Colonic mucosa (tissue), 4 donors: ENCODE measurements around the gene IGLL5. TPM values are rescaled to one million over a fixed set of nuclear protein-coding genes. Genes with fewer than 3 reads are reported as not detected.

Experiments used
- DNase-seq: peaks from one replicate; pipeline ENCODE4 v3.0.0-alpha.2; 2020
- H3K27ac ChIP-seq: fragments of 200-600 bp; one replicate; pipeline ENCODE4 v1.8.0; 2021
- H3K27me3 ChIP-seq: fragments of 200-600 bp; one replicate; pipeline ENCODE4 v1.8.0; 2021
- H3K36me3 ChIP-seq: fragments of 200-600 bp; one replicate; pipeline ENCODE4 v1.8.0; 2021
- H3K4me1 ChIP-seq: fragments of 200-600 bp; one replicate; pipeline ENCODE4 v1.8.0; 2021; ENCODE audit warnings: mild to moderate bottlenecking
- H3K4me3 ChIP-seq: fragments of 200-600 bp; one replicate; pipeline ENCODE4 v1.8.0; 2021
- H3K9ac ChIP-seq, 2 donors: one replicate each; pipeline ENCODE4 v1.7.0; 2013; ENCODE audit warnings: control low read depth in 2 of 2, low read depth in 2 of 2, low read length in 2 of 2
- H3K9me3 ChIP-seq: fragments of 200-600 bp; one replicate; pipeline ENCODE4 v1.8.0; 2021
- CTCF ChIP-seq: fragments of 200-600 bp; IDR thresholded peaks from one replicate; pipeline ENCODE4 v1.8.0; 2022; ENCODE audit warnings: antibody characterized with exemption, mild to moderate bottlenecking
- intact Hi-C: fragments of 100-400 bp; cut with DNase I; formaldehyde crosslinking; loops from one replicate; pipeline ENCODE4 v1.14.1; 2022
- total RNA-seq, 2 donors: library from RNA; stranded (reverse); fragmentation: NEBNext Ultra II Directional in 1 of 2; extraction: Animal tissue kit (Norgen Biotek cat#: 25700) in 1 of 2; gene quantifications; one replicate each; pipeline ENCODE4 v1.2.1, GENCODE V29; 2021
- donor health status: healthy.
- donor health status: DM: no; HTN: no; CAD: no.
- donor health status: DM: no; HTN: no; CAD: no.

The IGLL5 gene
- total RNA-seq, 2 donors from 2014 or later: 18.8 to 29.2 TPM

DNA sequence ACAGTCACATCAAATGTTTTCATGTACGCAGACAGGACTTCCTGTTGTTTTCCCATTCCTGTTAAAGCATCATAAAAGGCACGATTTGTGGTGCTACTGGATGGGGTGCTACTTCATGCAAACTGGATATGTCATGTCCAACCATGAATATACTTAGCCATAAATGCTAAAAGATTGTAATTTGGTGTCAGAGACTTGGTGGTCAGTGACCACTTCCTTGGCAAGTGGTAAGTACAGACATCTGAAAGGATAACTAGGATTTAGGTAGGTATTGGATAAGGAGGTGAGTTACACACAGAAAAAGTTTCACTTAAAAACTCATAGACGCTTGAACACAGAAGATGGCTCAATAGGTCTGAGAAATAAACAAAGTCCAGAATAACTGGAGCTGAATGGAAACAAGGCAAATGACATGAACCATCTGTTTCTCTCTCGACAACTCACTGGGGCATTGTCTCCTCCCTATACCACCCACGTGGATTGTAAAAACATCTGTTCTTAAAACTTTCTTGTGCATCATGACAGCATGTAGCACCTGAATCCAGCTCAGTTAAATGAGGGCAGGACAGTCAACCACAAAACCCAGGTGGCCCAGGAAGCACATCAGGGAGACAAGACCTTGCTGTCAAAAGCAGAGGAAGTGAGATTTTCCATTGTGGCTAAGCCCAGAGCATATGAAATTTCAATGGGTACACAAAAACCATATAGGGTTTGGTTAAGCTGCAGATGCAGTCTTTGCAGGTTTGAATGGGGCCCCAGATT, 22.1 kb upstream of the IGLL5 start:
- no peak overlapping the region for H3K9ac ChIP-seq
- no peaks in the 10 kb centered on the region for H3K27me3 ChIP-seq
- no peak for TF ChIP-seq CTCF
- no peaks in the 10 kb centered on the region for H3K36me3 ChIP-seq
- H3K9me3 ChIP-seq: no peaks in the 10 kb centered on the region
- H3K27ac ChIP-seq: no peak overlapping the region
- DNase-seq: no peak
- no peaks in the 10 kb centered on the region for H3K4me1 ChIP-seq
- no peak overlapping the region for H3K4me3 ChIP-seq
- intact Hi-C loops: no loop called here

GRCh38 chr22:22866381-22867111, 21.1 kb upstream of the IGLL5 start:
- H3K36me3 ChIP-seq: no peaks in the 10 kb centered on the region
- no peaks in the 10 kb centered on the region for H3K9me3 ChIP-seq
- H3K9ac ChIP-seq: no peak overlapping the region
- intact Hi-C loops: no loop called here
- TF ChIP-seq CTCF: no peak
- no peaks in the 10 kb centered on the region for H3K4me1 ChIP-seq
- DNase-seq: no peak
- no peaks in the 10 kb centered on the region for H3K27me3 ChIP-seq
- no peak overlapping the region for H3K27ac ChIP-seq
- no peak overlapping the region for H3K4me3 ChIP-seq

- no peak for TF ChIP-seq CTCF
- H3K4me3 ChIP-seq: no peak overlapping the region
- H3K9me3 ChIP-seq: no peaks in the 10 kb centered on the region
- no peaks in the 10 kb centered on the region for H3K27me3 ChIP-seq
- no peaks in the 10 kb centered on the region for H3K36me3 ChIP-seq
- intact Hi-C loops: no loop called here
- H3K27ac ChIP-seq: no peak overlapping the region
- DNase-seq: no peak
- no peak overlapping the region for H3K9ac ChIP-seq
- no peaks in the 10 kb centered on the region for H3K4me1 ChIP-seq
These were observed 19.5 kb upstream of the IGLL5 start for GRCh38 chr22:22867996-22868715.

- no peak overlapping the region for H3K9ac ChIP-seq
- no peaks in the 10 kb centered on the region for H3K4me1 ChIP-seq
- no peaks in the 10 kb centered on the region for H3K27me3 ChIP-seq
- no peak overlapping the region for H3K4me3 ChIP-seq
- no peak for DNase-seq
- H3K9me3 ChIP-seq: no peaks in the 10 kb centered on the region
- H3K36me3 ChIP-seq: no peaks in the 10 kb centered on the region
- no peak for TF ChIP-seq CTCF
- intact Hi-C loops: no loop called here
- H3K27ac ChIP-seq: no peak overlapping the region
These were observed 16.8 kb upstream of the IGLL5 start for GRCh38 chr22:22870577-22871404.
